ENCODE measurements around the gene CYP27B1. TPM values are rescaled to one million over a fixed set of nuclear protein-coding genes. Genes with fewer than 3 reads are reported as not detected.
"Not testable (repeated sequence)": the region's sequence is repeated elsewhere in the genome, so short reads cannot be mapped to it uniquely, and the experiment has no call there.

Gene CYP27B1
- total RNA-seq, 1 donor from 2014 or later: 0.79 TPM

- no peak for DNase-seq
These were observed 16.6 kb upstream of the CYP27B1 start for GRCh38 chr12:57783466-57783801.

- DNase-seq: peak; percentile 90
These were observed 16.0 kb upstream of the CYP27B1 start, which contains the start of gene TSFM for GRCh38 chr12:57782608-57783465. TSS of gene TSFM (plus strand) at chr12:57782787. CDS start at chr12:57782802, 15 bp downstream.

DNA sequence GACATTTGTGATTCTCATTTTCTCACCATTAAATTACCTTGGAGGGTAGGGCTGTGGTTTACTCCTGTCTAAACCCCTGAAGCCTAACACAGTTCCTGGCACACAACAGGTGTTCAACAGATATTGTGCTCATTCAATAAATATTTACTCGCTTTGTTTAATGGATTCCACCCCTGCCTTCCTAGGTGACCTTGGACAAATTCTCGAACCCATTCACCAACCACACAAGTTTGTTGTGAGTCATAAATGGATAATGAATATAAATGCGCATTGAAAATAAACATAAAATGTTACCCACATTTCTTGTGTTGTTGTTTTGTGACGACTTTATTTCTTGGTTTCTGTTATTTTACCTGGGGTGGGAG, 15.3 kb upstream of the CYP27B1 start:
- DNase-seq: no peak

GRCh38 chr12:57781801-57782200, 14.9 kb upstream of the CYP27B1 start:
- no peak for DNase-seq

DNA sequence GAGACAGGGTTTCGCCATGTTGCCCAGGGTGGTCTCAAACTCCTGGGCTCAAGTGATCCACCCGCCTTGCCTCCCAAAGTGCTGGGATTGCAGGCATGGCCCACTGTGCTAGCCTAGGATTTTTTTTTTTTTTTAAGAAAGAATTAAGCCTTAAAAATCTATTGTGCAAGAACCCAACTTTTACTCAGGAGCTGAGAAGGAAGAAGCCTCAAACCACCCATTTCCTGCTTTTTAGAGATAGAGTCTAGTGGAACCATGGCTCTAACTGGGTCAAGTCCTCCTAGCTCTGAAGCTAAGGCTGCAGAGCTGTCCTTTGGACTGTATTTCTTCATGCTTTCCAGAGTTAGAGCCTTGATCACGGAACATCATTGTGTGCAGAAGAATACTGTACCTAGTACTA, 14.4 kb upstream of the CYP27B1 start:
- DNase-seq: no peak

DNA sequence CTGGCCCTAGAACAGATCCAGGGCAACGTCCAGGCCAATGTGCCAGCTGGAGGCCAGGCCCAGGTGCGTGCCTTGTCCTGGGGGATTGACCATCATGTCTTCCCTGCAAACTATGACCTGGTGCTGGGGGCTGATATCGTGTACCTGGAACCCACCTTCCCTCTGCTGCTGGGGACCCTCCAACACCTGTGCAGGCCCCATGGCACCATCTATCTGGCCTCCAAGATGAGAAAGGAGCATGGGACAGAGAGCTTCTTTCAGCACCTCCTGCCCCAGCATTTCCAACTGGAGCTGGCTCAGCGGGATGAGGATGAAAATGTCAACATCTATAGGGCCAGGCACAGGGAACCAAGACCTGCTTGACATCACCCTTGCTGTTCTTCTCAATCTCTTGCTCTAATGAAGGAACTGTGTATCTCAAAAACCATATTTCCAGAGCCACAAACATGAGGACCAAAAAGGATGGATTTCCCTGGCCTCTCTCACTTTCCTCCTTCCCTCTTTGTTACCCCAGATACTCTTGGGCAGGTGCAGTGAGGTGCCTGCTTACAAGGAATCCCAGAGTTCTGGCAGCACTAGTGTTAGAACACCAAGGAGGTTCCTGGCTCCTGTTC, 13.5 kb upstream of the CYP27B1 start:
- DNase-seq: no peak

DNA sequence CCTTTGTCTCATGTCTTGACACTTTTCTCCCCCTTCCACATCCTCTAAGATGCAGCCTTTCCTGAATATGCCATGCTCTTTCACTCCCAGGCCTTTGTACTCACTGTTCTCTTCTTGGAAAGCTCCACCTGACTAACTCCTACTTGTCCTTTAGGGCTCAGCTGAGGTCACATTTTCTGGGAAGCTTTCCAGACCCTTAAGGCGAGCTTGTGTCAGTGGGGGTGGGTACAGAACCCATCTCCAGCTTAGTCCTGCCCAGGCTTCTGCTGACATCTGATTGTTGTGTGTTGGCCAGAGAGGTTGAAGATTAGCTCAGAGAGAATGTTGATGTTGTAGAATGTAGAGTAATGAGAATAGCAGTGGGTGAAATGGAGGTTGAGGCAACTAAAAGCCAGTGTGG, 12.9 kb upstream of the CYP27B1 start:
- DNase-seq: no peak

DNA sequence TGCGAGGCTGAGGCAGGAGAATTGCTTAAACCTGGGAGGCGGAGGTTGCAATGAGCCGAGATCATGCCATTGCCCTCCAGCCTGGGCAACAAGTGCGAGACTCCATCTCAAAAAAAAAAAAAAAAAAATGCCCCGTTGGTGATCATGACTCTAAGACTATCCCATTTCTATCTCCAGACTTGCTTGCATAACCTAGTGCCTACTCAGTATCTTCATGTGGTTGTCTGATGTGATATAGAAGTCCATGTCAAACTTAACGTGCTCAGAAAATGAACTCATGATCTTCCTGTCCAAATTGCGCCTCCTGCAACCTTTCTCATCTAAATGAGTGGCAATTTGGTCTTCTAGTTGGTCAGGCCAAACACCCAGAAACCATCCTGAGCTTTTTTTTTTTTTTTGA, 11.0 kb upstream of the CYP27B1 start:
- no peak for DNase-seq

- no peak for DNase-seq
These were observed 10.5 kb upstream of the CYP27B1 start for GRCh38 chr12:57777367-57777766.

DNA sequence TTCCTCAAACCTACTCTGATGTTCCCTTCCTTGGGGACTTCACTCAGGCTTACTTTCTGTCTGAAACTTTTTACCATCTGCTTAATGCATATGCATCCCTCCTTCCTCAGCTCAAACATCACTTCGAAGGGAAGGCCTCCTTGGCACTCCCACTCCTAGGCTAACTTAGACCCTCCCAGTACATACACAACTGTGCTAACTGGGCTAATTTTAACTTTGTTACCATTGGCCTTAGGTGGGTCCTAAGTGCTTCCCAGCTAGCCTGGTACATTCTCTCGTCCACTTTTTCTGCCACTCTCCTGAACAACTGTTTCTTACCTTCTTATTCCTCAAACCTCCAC, 9.3 kb upstream of the CYP27B1 start:
- DNase-seq: no peak

DNA sequence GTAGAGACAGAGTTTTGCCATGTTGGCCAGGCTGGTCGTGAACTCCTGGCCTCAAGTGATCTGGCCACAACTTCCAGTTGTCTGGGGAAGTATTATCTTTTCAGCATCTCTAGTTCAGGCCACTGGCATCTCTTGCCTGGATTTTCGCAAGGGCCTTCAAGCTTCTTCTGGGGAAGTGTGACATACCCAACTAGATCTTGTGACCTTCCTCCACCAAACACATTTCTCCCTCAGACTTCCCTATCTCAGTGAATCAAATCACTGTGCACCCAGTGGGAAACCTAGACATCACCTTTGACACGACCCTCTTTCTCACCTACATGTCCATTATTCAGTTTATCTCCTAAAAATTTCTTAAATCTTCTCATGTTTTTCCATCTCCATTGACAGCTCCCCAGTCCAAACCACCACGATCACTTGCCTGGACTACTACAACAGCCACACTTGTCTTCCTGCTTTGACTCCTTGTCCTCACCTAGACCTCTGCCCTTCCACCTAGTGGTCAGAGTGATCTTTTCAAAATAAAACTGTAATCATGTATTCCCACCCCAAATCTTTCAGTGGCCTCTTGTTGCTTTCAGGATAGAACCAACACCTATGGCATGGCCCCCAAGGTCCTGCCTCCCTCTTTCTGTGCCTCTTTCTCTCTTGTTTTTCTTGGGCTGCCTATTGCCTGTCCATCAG, 8.8 kb upstream of the CYP27B1 start:
- no peak for DNase-seq

- no peak for DNase-seq
These were observed 8.2 kb upstream of the CYP27B1 start for GRCh38 chr12:57775044-57775443.

DNA sequence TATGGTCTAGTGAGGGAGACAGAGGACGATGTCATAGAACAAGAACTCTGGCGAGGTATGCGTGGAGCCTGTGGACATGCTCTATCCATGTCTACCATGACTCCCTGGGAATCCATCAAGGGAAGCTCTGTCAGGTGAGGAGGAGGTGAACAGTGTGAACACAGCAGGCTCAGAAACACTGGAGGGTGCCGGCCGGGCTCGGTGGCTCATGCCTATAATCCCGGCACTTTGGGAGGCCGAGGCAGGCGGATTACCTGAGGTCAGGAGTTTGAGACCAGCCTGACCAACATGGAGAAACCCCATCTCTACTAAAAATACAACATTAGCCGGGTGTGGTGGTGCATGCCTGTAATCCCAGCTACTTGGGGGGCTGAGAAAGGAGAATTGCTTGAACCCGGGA, 7.8 kb upstream of the CYP27B1 start:
- not testable (repeated sequence) for DNase-seq

DNA sequence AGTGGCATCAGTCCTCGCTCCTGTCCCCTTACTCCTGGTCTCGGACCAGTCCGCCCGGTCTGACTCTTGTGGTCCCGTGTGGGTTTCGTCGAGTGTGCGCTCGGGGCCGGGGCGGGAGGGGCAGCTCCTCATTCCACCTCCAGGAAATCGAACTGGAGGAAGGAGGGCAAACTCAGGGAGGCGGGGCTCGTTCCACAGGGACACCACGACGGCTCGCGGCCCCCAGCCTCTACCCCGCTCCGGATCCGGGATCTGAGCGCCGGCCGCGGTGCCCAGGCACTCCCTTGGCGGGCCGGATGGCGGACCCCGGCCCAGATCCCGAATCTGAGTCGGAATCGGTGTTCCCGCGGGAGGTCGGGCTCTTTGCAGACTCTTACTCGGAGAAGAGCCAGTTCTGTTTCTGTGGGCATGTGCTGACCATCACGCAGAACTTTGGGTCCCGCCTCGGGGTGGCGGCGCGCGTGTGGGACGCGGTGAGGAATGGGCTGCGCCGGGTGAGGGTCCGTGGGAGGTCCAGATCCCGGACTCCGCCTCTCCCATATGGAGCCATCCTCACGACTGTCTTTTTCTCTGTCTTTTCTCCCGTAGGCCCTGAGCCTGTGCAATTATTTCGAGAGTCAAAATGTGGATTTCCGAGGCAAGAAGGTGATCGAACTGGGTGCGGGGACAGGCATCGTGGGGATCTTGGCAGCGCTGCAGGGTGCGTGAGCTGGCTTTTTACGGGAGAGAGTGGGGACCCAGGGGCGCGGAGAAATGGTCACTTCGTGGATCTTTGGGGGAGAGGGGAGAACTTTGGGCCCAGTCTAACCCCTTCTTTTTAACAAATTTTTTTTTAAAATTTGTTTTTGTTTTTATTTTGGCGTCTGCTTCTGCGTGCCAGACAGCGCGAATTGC, 5.8 kb upstream of the CYP27B1 start, which contains the start of gene EEF1AKMT3:
Gene EEF1AKMT3, plus strand, starts transcription at position 186 of the 894 bp plus-strand sequence. Its CDS starts 111 bp downstream, at position 297.
- peak; percentile 73 for DNase-seq

- DNase-seq: peak; percentile 98
These were observed 5.1 kb upstream of the CYP27B1 start, which contains the start of gene METTL1 for GRCh38 chr12:57771873-57772428. TSS of gene METTL1 (minus strand) at chr12:57772105. CDS start at chr12:57772083, 22 bp downstream.

DNA sequence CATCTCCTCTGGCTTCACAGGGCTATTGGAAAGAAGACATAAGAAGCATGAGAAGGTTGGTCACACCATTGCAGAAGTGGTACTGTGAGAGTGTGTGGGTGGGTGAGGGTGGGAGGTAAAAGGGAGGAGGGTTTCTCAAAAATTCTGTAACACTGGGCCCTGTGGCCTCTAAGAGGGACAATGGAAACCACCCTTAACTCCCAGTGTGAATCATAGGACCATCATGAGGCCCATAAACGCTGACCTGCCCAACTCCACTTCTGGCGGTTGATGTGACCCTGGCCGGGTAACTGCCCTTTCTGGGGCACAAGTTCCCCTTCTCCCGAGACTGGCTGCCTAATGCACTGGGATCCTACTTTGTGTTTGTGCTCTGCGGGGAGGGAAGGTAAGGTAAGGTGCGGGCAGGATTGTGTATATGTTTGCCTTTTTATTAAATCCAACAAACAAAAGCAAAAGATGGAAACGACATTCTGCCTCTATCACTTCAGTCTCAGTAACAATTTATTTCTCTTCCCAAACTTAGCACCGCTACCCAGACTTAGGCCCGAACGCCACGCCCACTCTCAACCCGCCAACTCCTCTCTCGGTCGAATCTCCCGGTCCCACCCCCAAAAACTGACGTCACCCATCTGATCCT, 4.5 kb upstream of the CYP27B1 start:
- peak; percentile 96 for DNase-seq

DNA sequence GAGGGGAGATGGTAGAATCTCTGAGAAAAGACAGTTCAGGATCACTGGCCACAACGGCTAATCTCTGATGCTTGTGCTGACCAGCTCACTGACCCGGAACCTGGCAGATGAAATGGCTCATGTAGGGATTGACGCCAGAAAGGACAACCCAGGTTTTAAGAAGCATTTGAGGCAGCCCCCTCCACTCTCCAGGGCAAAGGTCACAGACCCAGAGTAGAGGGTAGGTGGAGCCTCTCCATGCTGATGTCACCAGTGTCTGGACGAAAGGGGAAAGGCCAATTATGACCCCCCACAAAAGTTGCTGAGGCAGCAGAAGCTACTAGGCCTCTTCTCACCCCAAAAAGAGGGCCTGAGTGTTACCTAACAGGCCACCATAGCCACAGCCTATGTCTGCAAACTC, 3.9 kb upstream of the CYP27B1 start:
- no peak for DNase-seq

DNA sequence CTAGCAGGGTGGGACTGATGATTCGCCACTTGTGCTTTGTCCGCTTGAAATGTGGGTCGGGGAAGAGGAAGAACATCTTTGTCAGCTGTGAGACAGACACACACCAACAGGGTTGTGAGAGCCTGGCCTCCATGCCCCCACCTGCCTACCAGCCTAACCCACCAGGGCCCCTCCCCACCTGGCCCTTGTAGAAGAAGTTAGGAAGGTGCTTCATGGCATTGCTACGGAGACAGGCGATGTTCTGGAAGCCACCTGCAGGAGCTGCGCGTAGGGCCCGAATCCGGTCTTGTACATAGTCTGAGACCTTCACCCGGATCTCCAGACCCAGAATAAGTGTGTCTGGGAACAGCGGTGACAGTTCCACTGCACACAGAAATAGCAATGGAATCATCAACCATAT, 2.7 kb upstream of the CYP27B1 start:
- no peak for DNase-seq

GRCh38 chr12:57767876-57768275, 998 bp upstream of the CYP27B1 start:
- DNase-seq: no peak

- DNase-seq: no peak
These were observed 424 bp upstream of the CYP27B1 start for GRCh38 chr12:57767305-57767698.

- no peak for DNase-seq
These were observed 997 bp downstream of the CYP27B1 start for GRCh38 chr12:57765698-57766463.

Data from skin of body (tissue), 2 donors.